ENCODE data around the gene SHISAL2A.

- TF ChIP-seq CTCF (IDR thresholded peaks at IDR 0.05; ENCODE audit: control extremely low read depth in 1 of 3, insufficient read depth in 1 of 3, low read depth in 1 of 3, low read length in 3 of 3) (no peak), RAD21 (IDR thresholded peaks at IDR 0.05 in 1 of 2, conservative IDR thresholded peaks at IDR 0.05 in 1 of 2; ENCODE audit: low read depth in 2 of 2, low read length in 2 of 2) (no peak), POLR2A (IDR thresholded peaks at IDR 0.05; ENCODE audit: control extremely low read depth in 1 of 2, low read depth in 2 of 2, low read length in 2 of 2) (no peak), MAFK (IDR thresholded peaks at IDR 0.05; ENCODE audit: low read depth, low read length) (no peak), E2F6 (IDR thresholded peaks at IDR 0.05) (no peak), EZH2 (IDR thresholded peaks at IDR 0.05; ENCODE audit: low read depth, low read length, severe bottlenecking) (no peak), RNF2 (IDR thresholded peaks at IDR 0.05; ENCODE audit: borderline replicate concordance, low read depth, low read length, missing control alignments, poor library complexity, severe bottlenecking) (no peak), POLR2AphosphoS5 (IDR thresholded peaks at IDR 0.05; ENCODE audit: low read depth, low read length) (no peak), USF2 (IDR thresholded peaks at IDR 0.05; ENCODE audit: low read length) (no peak), EP300 (IDR thresholded peaks at IDR 0.05; ENCODE audit: borderline replicate concordance in 1 of 2, low read depth in 2 of 2, low read length in 2 of 2) (no peak), JUN (IDR thresholded peaks at IDR 0.05; ENCODE audit: low read depth, low read length) (no peak)
Measured at GRCh38 chr1:52674497-52675384, 41.8 kb downstream of the SHISAL2A start.

Measured in H1 (cell line).